Breast epithelium (tissue), 3 donors: ENCODE data around the gene CIAO2B.

Source experiments
- POLR2AphosphoS5 ChIP-seq, 3 donors: sonication (generic); formaldehyde crosslinking; IDR thresholded peaks; one replicate each; pipeline ENCODE4 v1.6.1; 2017; ENCODE audit warnings: antibody characterized with exemption in 3 of 3
- TF ChIP-seq, protein P1 (sequence below), 3 donors: fragments of 450-650 bp; IDR thresholded peaks; one replicate each; pipeline ENCODE4 v1.5.1; 2016 to 2017; ENCODE audit warnings: antibody characterized with exemption in 3 of 3, mild to moderate bottlenecking in 3 of 3, moderate library complexity in 3 of 3

DNA sequence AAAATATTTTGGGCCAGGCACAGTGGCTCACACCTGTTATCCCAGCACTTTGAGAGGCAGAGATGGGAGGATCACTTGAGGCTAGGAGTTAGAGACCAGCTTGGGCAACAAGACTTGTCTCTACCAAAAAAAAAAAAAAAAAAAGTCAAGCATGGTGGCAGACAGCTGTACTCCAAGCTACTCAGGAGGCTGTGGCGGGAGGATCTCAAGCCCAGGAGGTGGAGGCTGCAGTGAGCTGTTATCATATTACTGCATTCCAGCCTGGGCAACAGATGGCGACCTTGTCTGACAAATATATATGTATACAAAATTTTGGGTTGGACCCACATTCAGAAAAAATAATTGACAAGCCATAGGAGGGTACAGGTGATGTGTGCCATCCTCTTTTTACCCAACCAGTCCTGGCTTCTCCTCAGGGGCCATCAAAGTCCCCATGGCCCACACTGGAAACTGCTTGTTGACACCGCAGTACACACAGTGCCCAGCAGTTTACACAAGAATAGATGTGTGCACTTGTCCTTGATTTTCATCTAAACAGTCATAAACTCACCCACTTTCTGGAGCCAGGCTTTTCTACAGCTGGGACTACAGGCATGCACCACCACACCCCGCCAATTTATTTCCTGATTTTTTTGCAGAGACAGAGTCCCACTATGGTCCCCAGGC is 2.8 kb upstream of the CIAO2B start:
- TF ChIP-seq, protein P1, sequence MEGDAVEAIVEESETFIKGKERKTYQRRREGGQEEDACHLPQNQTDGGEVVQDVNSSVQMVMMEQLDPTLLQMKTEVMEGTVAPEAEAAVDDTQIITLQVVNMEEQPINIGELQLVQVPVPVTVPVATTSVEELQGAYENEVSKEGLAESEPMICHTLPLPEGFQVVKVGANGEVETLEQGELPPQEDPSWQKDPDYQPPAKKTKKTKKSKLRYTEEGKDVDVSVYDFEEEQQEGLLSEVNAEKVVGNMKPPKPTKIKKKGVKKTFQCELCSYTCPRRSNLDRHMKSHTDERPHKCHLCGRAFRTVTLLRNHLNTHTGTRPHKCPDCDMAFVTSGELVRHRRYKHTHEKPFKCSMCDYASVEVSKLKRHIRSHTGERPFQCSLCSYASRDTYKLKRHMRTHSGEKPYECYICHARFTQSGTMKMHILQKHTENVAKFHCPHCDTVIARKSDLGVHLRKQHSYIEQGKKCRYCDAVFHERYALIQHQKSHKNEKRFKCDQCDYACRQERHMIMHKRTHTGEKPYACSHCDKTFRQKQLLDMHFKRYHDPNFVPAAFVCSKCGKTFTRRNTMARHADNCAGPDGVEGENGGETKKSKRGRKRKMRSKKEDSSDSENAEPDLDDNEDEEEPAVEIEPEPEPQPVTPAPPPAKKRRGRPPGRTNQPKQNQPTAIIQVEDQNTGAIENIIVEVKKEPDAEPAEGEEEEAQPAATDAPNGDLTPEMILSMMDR (IDR thresholded peaks at IDR 0.05) = no peak
- TF ChIP-seq POLR2AphosphoS5 (IDR thresholded peaks at IDR 0.05) = no peak
